Measurements from ENCODE around the gene ALK. TPM values are rescaled to one million over a fixed set of nuclear protein-coding genes. Genes with fewer than 3 reads are reported as not detected.

The ALK gene
- total RNA-seq, 1 donor from 2014 or later: not detected

DNA sequence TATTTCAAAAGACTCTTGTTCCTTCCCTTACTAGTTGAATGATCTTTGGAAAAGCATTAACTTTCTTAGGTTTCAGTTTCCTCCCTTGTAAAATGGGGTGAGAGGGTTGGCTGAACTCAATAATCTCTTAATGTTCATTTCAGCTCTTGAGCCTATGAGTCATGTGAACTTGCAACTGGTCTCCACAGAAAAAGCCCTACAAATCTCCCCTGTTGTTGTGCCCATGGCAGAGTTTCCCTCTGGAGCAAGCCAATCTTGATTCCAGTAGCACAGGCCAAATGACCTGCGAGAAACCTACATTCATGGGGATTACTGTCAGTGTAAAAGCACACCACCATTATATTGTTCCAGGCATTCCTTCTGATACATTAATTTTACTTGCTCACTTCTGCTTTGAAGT, 388.9 kb downstream of the ALK start:
- Mint-ChIP-seq H3K36me3 (ENCODE audit: low read depth) (no peaks in the 10 kb centered on the region), H3K4me3 (no peak overlapping the region), H3K27me3 (ENCODE audit: insufficient read depth) (peaks cover 2% of the 10 kb centered on the region), H3K9me3 (no peaks in the 10 kb centered on the region), H3K27ac (no peak overlapping the region), H3K4me1 (ENCODE audit: low read depth) (peaks cover 5% of the 10 kb centered on the region)
- no peak for DNase-seq (ENCODE audit: low spot score)
- intact Hi-C loops (cut with micrococcal nuclease): no loop called here

DNA sequence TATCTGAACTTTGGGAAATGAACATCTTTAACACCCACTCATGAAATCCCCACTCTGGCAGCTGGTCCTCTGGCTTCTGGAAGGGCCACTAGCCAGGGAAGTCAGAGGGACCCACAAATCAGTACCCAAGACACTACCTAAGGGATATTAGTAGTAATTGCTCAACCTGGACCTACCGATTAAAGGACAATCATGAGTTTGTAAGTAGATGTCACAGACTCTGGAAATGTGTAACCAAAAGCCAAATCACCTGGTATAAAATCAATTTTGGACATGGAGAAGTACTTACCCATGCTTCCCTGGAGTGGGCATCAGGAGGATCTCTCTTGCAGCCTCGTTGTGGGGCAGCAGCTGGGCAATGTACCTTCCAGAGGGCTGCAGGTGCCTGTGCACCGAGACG, 389.8 kb downstream of the ALK start:
- DNase-seq (ENCODE audit: low spot score): no peak
- Mint-ChIP-seq H3K27ac (no peak overlapping the region), H3K9me3 (no peaks in the 10 kb centered on the region), H3K27me3 (ENCODE audit: insufficient read depth) (peaks cover 1% of the 10 kb centered on the region), H3K4me3 (no peak overlapping the region), H3K36me3 (ENCODE audit: low read depth) (no peaks in the 10 kb centered on the region), H3K4me1 (ENCODE audit: low read depth) (peaks cover 5% of the 10 kb centered on the region)
- intact Hi-C loops (cut with micrococcal nuclease): no loop called here

- Mint-ChIP-seq H3K27me3 (ENCODE audit: insufficient read depth) (no peaks in the 10 kb centered on the region), H3K4me1 (ENCODE audit: low read depth) (peaks cover 5% of the 10 kb centered on the region), H3K27ac (no peak overlapping the region), H3K9me3 (no peaks in the 10 kb centered on the region), H3K4me3 (no peak overlapping the region), H3K36me3 (ENCODE audit: low read depth) (no peaks in the 10 kb centered on the region)
- no peak for DNase-seq (ENCODE audit: low spot score)
- intact Hi-C loops (cut with micrococcal nuclease): no loop called here
Measured at GRCh38 chr2:29530281-29530680, 391.1 kb downstream of the ALK start.

DNA sequence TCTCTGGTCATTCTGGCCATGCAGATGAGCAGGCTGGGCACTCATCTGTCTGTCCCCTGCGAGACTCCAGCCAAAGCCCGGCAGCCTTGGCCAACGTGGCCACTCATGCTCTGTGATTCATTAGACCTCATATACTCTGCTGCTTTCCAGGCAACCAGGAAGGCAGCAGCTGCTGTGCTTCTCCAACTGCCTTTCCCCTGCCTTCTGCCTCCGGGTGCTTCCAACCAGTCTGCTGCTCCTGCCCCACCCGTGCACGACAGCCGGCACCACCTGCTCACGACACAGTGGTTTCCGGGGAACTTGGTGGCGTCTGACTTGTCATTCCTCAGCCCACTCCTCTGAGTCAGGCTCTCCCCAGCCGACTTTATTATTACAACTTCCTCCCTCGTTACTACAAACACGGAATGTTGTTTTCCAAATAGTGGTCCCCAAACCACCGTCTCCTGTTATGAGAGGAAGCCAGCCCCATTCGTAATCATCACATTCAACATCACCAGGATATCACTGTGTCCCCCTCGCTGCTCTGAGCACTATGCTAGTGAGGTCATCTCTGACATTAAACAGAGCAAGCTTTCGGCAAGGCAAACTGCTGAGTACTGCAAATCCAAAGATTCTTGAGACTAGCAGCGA, 392.4 kb downstream of the ALK start:
- no peaks in the 10 kb centered on the region for H3K36me3 Mint-ChIP-seq (ENCODE audit: low read depth)
- H3K4me3 Mint-ChIP-seq: no peak overlapping the region
- no peak for DNase-seq (ENCODE audit: low spot score)
- H3K9me3 Mint-ChIP-seq: no peaks in the 10 kb centered on the region
- intact Hi-C loops (cut with micrococcal nuclease): no loop called here
- H3K27ac Mint-ChIP-seq: no peak overlapping the region
- H3K27me3 Mint-ChIP-seq (ENCODE audit: insufficient read depth): no peaks in the 10 kb centered on the region
- peaks cover 5% of the 10 kb centered on the region for H3K4me1 Mint-ChIP-seq (ENCODE audit: low read depth)

- H3K9me3 Mint-ChIP-seq: no peaks in the 10 kb centered on the region
Measured at GRCh38 chr2:29528371-29528770, 393.0 kb downstream of the ALK start.

GRCh38 chr2:29527947-29528346, 393.4 kb downstream of the ALK start:
- H3K27ac Mint-ChIP-seq: no peak overlapping the region
- no peaks in the 10 kb centered on the region for H3K9me3 Mint-ChIP-seq
- intact Hi-C loops (cut with micrococcal nuclease): no loop called here
- peaks cover 5% of the 10 kb centered on the region for H3K4me1 Mint-ChIP-seq (ENCODE audit: low read depth)
- no peak for DNase-seq (ENCODE audit: low spot score)
- no peaks in the 10 kb centered on the region for H3K27me3 Mint-ChIP-seq (ENCODE audit: insufficient read depth)
- no peak overlapping the region for H3K4me3 Mint-ChIP-seq
- no peaks in the 10 kb centered on the region for H3K36me3 Mint-ChIP-seq (ENCODE audit: low read depth)

More at GRCh38 chr2:29528371-29528770, 393.0 kb downstream of the ALK start:
- intact Hi-C loops (cut with micrococcal nuclease): no loop called here
- Mint-ChIP-seq H3K27ac (no peak overlapping the region), H3K36me3 (ENCODE audit: low read depth) (no peaks in the 10 kb centered on the region), H3K27me3 (ENCODE audit: insufficient read depth) (no peaks in the 10 kb centered on the region), H3K4me1 (ENCODE audit: low read depth) (peaks cover 5% of the 10 kb centered on the region), H3K4me3 (no peak overlapping the region)
- no peak for DNase-seq (ENCODE audit: low spot score)

DNA sequence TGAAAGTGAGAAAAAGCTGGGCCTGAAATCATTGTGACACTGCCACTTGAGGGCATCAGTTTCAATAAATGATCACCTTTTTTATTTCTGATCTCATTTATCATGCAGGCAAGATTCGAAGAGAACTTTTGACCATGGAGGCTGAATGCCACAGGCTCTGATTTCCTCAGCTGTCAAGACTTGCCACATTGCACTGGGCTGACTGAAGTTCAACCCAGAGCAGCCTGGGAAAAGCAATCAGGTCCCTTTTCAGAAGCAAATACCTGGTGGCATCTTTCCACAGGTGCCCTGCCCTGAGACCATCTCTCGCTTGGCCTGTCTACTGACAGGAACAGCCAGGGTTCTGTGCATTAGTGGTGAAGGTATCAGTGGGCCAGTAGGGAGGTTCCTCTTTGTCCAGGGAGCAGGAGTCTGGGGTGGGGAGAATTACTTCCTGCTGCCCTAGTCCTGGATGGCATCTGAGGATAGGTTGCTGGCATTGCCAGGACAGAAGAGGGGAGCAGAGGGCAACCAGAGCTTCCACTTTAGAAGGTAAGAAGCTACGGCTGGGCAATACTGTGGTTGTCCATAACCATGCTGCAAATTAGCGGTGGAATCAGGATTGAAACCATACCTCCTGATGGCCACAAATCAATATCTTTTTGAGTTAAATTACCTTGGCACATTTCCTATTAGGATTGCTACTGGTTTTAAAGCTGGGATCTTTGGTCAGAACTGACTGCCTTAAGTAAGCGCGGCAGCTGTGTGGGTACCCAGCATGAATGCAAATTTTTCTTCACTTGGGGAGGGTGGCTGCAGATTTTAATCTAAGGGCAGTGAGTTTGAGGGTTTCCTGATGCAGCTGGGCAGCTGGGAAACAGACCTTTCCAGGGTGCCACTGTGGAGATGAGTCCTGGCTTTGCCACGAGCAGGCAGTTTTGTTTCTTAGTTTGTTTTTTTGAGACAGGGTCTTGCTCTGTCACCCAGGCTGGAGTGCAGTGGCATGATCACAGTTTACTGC, 394.5 kb downstream of the ALK start:
- Mint-ChIP-seq H3K36me3 (ENCODE audit: low read depth) (no peaks in the 10 kb centered on the region), H3K27me3 (ENCODE audit: insufficient read depth) (no peaks in the 10 kb centered on the region), H3K27ac (no peak overlapping the region), H3K9me3 (no peaks in the 10 kb centered on the region), H3K4me3 (no peak overlapping the region), H3K4me1 (ENCODE audit: low read depth) (peaks cover 5% of the 10 kb centered on the region)
- intact Hi-C loops (cut with micrococcal nuclease): no loop called here
- no peak for DNase-seq (ENCODE audit: low spot score)

- no peaks in the 10 kb centered on the region for H3K9me3 Mint-ChIP-seq
- no peak for DNase-seq (ENCODE audit: low spot score)
- peaks cover 5% of the 10 kb centered on the region for H3K4me1 Mint-ChIP-seq (ENCODE audit: low read depth)
- intact Hi-C loops (cut with micrococcal nuclease): no loop called here
- no peaks in the 10 kb centered on the region for H3K36me3 Mint-ChIP-seq (ENCODE audit: low read depth)
- H3K27ac Mint-ChIP-seq: no peak overlapping the region
- H3K4me3 Mint-ChIP-seq: no peak overlapping the region
- H3K27me3 Mint-ChIP-seq (ENCODE audit: insufficient read depth): no peaks in the 10 kb centered on the region
Measured at GRCh38 chr2:29525921-29526320, 395.5 kb downstream of the ALK start.

DNA sequence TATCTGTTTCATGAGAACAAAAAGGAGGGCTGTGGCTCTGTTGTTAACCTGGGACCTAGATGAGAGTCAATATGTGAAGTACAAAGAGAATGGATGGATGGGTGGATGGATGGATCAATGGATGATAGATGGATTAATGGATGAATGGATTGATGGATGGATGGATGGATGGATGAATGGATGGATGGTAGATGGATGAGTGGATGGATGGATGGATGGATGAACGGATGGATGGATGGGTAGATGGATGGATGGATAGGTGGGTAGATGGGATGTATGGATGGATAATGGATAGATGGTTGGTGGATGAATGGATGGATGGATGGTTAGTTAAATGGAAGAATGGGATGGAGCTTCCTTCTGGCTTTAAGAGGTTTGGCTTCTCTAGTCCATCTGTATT, 396.7 kb downstream of the ALK start:
- no peak for DNase-seq (ENCODE audit: low spot score)
- H3K36me3 Mint-ChIP-seq (ENCODE audit: low read depth): no peaks in the 10 kb centered on the region
- H3K27ac Mint-ChIP-seq: no peak overlapping the region
- H3K4me1 Mint-ChIP-seq (ENCODE audit: low read depth): peaks cover 5% of the 10 kb centered on the region
- intact Hi-C loops (cut with micrococcal nuclease): no loop called here
- no peak overlapping the region for H3K4me3 Mint-ChIP-seq
- H3K9me3 Mint-ChIP-seq: no peaks in the 10 kb centered on the region
- H3K27me3 Mint-ChIP-seq (ENCODE audit: insufficient read depth): no peaks in the 10 kb centered on the region

DNA sequence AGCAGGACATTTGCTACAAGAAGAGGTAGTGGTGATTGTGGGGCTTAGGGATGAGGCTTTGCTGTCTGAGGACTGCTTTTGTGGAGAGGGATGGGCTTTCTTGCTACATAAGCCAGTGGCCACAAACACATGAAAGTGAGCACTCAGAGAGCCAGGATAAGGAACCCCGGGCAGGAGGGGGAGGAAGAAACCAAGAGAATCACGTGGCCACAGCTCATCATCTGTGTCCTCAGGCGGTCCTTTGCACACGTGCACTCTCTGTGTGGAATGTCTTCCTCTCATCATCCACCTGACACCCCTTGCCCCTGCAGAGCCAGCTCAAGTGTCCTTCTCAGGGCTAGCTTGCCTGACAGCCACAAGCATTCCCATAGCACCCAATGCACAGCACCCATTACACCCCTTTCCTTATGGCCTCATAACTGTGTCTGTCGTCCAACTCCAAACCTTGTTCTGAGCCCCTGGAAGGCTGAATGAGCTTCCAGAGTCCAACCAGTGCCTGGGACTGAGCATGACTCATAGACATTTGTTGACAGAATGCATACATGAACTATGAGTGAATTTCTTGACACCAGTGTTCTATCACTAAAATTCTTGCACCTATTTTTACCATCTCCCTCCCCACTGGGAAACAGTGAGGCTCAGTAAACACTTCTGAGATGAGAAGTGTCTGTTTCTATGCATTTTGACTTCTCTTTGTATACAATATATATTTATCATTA, 398.3 kb downstream of the ALK start:
- no peak overlapping the region for H3K4me3 Mint-ChIP-seq
- H3K27ac Mint-ChIP-seq: no peak overlapping the region
- no peaks in the 10 kb centered on the region for H3K27me3 Mint-ChIP-seq (ENCODE audit: insufficient read depth)
- no peaks in the 10 kb centered on the region for H3K9me3 Mint-ChIP-seq
- H3K36me3 Mint-ChIP-seq (ENCODE audit: low read depth): no peaks in the 10 kb centered on the region
- intact Hi-C loops (cut with micrococcal nuclease): no loop called here
- no peak for DNase-seq (ENCODE audit: low spot score)
- no peaks in the 10 kb centered on the region for H3K4me1 Mint-ChIP-seq (ENCODE audit: low read depth)

DNA sequence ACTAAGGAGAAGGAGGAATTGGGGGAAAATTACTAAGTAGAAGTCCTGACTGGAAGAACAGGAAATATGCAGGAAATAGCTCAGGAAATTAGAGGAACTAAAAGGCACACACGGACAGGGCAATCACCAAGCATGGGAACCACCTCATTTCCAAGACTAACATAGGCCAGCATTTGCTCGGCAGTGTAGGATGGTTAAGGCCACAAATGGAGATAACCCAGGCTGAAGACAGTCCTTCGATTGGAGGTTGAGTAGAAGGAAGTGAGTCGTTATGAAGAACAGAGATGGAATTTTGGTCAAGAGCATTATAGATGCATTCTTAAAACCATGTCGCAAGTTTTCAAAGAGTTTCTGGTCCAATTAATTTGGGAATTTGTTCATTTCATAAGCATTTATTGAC, 401.4 kb downstream of the ALK start:
- intact Hi-C loops (cut with micrococcal nuclease): no loop called here
- H3K4me1 Mint-ChIP-seq (ENCODE audit: low read depth): no peaks in the 10 kb centered on the region
- H3K27ac Mint-ChIP-seq: no peak overlapping the region
- H3K9me3 Mint-ChIP-seq: no peaks in the 10 kb centered on the region
- H3K4me3 Mint-ChIP-seq: no peak overlapping the region
- DNase-seq (ENCODE audit: low spot score): no peak
- no peaks in the 10 kb centered on the region for H3K27me3 Mint-ChIP-seq (ENCODE audit: insufficient read depth)
- no peaks in the 10 kb centered on the region for H3K36me3 Mint-ChIP-seq (ENCODE audit: low read depth)

GRCh38 chr2:29519338-29519925, 402.0 kb downstream of the ALK start:
- H3K27ac Mint-ChIP-seq: no peak overlapping the region
- no peaks in the 10 kb centered on the region for H3K4me1 Mint-ChIP-seq (ENCODE audit: low read depth)
- intact Hi-C loops (cut with micrococcal nuclease): no loop called here
- no peak for DNase-seq (ENCODE audit: low spot score)
- H3K36me3 Mint-ChIP-seq (ENCODE audit: low read depth): no peaks in the 10 kb centered on the region
- H3K4me3 Mint-ChIP-seq: no peak overlapping the region
- no peaks in the 10 kb centered on the region for H3K27me3 Mint-ChIP-seq (ENCODE audit: insufficient read depth)
- H3K9me3 Mint-ChIP-seq: no peaks in the 10 kb centered on the region
